Measurements from ENCODE around the gene B4GALNT3.

B4GALNT3 gene

DNA sequence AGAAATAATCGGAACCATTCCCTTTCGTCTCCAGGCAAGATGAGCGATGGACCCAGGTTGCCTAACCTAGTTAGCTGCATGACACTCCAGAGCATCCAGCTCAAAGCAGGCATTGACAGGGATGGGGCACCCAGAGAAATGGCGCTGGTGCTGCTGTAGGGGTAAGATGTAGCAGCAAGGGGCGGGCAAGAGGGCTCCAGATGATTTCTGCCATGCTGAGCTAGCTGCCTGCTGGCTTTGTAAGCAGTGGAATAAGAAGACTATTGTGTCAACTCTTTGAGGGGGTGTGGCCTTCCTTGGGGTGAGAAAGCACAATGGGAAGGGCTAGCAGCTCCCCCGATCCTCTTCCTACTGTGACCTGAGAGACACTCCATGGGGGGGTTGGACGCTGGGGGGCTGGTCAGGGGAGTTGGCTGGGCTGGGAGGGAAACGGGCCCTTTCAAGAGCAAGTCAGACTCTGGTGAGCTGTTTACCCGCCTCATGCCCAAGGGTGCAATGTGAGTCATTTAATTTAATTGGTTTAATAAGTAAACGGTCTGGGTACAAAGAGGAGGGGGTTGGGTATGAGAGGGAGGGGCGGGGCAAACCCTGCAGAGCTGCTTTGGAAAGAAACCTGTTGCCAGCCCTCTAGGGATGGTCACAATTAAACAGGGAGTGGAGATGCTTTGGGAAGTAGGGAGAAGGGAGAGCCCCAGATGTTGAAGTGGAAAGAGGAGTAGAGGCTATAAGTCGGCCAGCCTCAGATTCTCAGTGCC, 50.5 kb downstream of the B4GALNT3 start:
- DNase-seq = no peak

DNA sequence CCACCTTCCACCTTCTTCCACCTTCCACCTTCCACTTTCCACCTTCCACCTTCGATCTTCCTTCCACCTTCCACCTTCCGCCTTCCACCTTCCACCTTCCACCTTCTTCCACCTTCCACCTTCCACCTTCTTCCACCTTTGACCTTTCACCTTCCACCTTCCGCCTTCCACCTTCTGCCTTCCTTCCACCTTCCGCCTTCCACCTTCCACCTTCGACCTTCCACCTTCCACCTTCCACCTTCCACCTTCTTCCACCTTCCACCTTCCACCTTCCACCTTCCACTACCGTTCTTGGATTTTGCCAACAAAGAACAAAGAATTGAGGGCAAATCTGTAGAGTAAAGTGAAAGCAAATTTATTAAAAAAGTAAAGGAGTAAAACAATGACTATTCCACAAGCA, 53.2 kb downstream of the B4GALNT3 start:
- DNase-seq = no peak

DNA sequence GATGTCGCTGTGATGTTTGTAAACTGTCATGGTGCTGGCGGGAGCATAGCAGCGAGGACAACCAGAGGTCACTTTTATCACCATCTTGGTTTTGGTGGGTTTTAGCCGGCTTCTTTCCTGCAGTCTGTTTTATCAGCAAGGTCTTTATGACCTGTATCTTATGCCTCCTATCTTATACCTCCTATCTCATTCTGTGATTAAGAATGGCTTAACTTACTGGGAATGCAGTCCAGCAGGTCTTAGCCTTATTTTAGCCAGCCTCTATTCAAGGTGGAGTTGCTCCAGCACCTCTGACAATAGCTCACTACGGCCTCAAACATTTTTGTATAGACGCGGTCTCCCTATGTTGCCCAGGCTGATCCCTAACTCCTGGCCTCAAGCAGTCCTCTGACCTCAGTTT, 53.7 kb downstream of the B4GALNT3 start:
- DNase-seq = no peak

DNA sequence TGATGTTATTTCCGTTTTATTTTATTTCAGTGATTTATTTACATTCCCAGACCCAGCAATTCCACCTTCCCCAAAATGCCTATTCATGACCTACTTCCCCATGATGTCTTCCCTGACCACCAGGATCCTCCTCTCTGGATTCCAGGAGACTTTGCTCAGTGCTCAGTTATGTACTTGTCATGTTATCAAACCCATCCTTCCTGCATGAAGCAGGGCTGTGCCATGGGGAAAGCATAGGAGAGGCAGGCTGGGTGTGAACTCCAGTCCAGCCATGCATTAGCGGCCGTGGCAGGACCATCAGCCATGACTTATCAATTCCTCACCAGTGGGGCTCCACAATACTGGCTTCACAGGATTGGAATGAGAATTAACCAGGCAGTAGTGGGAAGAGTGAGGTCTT, 57.8 kb downstream of the B4GALNT3 start:
- no peak for DNase-seq

DNA sequence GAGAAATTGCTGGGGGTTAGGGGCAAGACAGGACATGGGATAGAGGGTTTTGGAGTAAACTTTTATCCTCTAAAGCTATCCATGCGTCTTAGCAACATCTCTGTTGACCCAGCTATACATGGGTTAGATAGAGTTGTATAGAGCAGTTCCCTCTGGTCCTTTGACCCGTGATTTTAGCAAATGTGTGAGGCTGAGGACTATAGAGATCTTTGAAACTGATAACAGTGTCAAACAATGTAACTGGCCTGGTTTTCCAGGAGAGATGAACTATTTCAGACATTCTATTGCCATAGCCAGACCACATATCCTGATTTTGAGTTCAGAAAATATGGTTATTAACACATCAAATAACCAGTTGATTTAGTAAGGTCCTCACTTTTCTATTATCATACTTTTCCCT, 60.4 kb downstream of the B4GALNT3 start:
- no peak for DNase-seq

DNA sequence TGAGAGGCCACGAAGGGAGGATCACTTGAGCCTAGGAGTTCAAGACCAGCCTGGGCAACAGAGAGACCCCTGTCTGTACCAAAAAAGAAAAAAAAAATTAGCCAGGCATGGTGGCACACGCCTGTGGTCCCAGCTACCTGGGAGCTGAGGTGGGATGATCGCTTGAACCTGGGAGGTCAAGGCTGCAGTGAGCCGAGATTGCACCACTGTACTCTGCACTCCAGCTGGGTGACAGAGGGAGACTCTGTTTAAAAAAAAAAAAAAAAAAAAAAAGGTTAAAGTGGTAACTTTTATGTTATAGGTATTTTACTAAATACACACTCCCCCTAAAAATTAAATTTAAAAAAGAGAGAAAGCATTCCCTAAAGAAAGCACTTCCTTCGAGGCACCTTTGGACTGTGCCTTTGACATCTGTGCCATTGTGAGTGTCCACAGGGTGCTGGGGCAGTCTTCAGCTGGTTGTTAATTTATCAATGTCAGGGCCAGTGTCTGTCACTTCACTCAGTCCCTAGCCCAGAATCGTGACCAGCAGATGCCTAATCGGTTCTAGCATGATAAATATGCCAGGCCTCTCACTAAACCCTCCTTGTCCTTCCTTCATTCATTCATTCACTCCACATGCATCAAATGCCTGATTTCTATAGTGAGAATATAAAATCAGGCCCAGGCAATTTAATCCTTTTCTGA, 63.1 kb downstream of the B4GALNT3 start:
- no peak for DNase-seq

DNA sequence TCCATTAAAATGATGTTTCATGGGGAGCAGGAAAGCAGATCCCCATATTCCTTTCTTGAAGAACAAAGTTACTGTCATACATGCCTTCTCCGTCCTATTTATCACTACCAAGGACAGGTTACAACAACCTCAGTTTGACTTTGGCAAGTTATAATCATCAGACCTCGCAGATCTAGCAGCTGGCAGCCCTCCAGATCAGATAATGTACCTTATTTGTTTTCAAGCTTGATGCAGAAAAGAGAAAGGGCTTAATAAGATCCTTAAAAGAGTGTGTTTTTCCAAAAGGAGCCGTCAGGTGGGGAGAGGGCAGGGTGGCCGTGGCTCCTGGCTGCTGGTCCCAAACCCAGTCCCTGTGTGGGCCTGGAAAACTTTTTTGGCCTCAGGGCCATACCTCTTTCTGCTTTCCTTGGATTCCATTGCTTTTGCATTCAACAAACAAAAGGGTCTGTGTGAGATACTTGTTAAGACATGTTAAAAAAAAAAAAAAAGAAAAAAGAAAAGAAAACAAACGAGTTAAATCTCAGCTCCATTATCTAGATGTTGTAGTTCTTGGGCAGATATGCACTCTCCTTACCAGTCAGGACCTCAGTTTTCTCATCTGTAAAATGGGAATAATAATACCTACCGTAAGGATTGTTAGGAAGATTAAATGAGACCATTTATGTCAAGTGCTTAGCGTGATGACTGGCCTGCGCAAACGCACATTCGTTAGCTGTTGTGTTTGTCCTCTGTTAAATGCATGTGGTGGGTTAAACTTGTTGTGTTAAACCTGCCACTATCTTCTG, 64.6 kb downstream of the B4GALNT3 start:
- no peak for DNase-seq

DNA sequence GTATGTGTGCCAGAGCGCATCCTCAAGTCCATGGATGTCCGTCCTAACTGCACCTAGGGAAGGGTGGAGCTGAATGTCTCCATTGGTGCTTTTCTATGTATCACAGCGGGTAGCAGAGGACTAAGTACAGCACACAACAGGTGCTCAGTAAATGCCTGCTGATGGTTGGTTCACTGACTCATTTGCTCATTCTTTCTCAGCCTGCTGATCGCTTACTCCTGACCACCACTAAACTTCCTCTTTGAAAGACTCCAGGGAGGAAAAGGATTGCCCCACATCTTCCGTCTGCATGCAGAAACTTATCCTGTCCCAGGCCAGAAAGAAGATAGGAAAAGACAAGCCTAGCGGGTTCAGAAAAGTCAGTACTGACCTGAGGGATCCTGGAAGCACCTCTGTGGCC, 66.3 kb downstream of the B4GALNT3 start:
- DNase-seq = no peak

DNA sequence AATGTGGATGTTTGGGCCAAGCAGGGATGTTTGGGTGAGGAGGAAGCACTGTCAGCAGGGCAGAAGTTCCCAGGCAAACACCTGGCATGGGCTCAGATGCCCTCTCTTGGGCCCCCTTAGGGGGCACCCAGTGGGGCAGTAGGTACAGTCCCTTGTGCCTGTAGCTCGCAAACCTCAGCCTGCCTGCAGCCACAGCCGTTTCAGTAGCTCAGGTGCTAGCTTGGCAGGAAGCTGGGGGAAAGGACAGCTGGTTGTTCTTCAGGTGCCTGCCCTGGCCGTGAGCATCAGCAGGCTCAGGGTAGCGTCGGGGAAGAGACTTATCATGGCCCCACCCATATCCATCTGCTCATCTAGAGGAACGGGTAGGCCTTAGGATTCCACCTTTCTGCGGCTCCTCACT, 67.5 kb downstream of the B4GALNT3 start:
- no peak for DNase-seq

DNA sequence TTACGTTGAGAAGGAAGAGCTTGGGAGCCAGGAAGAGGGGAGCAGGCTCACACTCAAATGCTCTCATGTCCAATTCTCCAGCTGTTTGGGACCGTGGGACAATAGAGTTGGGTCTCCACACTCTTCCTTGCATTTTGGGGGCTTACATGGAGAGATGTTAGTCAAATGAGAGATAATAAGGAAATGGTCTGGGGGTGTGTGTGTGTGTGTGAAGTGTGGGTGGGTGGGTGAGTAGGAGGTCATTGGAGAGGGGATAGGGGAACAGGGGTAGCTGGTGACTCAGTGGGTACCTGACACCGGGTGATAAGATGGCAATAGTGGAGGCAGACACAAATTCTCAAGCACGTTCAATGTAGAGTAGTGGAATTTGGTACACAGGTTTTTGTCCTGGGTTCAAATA, 68.0 kb downstream of the B4GALNT3 start:
- no peak for DNase-seq

DNA sequence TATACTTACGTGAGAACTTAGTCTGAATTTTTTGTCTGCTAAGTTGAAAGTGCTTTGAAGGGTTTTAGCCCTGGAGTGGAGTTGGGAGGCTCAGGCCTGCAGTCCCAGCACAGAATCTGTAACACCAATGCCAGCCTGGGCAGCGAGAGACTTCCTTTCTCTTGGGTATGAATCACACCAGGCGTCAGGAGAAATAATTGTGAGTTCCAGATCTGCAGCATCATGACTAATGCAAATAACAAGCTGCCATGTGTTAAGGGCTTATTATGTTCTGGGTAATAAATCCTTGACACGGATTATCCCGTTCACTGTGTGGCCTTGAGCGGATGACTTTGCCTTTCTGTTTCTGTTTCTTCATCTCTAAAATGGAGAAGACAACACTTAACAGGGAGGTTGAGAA, 70.6 kb downstream of the B4GALNT3 start:
- DNase-seq = no peak

DNA sequence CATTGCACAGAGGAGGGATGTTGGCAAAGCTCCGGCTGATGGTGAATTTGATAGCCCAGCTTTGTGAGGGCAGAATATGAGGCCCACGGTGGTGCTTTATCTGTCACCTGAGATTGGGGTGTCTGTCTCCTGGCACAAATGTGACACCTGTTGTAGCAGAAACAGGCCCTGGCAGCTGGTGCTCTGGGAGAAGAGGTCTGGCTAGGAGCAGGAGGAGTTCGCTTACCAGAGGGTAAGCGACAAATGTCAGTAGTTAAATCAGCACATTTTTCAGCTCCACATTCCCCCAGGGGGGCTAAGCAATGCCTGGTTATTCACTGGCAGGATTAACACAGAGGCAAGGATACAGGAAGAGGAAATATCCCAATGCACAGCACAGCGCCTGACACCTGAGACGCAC, 71.1 kb downstream of the B4GALNT3 start:
- no peak for DNase-seq

DNA sequence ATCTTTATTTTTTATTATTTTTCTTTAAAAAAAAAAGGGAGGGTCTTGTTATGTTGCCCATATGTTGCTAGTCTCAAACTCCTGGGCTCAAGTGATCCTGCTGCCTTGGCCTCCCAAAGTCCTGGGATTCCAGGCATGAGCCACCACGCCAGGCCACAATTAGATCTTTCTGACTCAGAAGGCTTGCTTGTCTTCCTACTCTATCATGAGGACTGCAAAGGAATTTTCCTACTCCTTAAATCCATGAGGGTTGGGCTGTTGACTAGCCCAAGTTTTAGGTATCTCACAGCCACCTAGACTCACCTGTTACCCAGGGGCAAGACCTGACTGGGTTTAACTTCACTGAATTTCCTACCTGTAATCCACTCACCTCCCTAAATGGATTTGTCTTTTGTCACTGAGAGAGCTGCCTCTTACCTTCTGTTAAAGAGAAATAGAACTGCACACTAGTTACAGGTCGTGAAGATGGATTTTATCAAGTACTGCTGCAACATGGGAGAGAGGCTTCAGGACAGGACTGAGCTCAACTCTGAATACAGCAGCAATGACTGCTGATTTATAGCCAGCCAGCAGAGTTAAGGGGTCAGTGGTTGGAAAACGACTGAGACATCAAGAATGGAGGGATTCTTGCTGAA, 72.3 kb downstream of the B4GALNT3 start:
- DNase-seq = no peak

DNA sequence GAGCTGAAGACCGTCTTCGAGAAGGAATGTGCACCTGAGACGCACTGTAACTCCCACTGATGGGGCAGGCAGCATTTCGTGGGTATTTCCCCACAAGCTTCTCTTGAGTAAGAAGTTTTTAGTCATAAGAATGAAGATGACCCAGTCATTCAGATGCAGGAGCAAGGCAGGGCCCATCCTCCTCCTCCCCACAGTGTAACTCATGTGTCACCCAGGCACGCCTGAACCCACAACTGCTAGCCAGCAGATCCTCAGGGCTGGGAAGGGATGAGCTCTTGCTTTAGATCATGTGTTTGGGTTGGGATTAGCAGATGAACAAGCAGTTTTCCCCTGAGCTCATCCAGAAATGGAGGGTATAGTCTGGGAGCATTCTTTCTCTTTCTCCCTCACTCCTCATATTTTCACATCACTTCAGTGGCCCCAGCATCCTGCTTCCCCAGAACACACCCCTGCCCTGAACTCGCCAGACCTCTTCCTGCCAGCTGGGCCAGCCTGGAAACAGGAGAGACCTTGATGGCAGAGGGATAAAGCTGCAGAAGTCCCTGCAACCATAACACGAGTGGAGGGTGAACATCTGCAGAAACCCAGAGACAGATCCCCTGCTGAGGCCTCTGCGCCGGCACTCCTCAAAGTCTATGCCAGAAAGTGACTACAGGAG, 73.3 kb downstream of the B4GALNT3 start:
- DNase-seq = no peak

DNA sequence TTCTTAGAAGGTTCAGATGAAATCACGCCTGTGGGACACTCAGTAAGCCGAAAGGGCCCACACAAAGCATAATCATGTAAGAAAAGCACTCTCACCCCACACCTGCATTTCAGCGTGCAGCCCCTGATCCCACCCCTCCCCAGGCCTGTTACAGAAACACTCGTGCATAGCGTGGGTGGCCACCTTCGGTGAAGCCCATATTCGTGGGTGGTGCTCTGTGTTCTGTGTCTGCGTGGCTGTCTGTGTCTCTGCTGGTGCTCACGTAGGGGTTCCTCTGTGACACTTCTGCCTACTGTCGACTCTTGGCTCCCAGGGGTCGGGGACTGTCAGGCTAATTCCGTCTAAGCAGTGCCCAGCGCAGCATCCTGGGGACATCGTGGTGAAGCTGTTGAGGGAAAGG, 74.0 kb downstream of the B4GALNT3 start:
- DNase-seq = no peak

DNA sequence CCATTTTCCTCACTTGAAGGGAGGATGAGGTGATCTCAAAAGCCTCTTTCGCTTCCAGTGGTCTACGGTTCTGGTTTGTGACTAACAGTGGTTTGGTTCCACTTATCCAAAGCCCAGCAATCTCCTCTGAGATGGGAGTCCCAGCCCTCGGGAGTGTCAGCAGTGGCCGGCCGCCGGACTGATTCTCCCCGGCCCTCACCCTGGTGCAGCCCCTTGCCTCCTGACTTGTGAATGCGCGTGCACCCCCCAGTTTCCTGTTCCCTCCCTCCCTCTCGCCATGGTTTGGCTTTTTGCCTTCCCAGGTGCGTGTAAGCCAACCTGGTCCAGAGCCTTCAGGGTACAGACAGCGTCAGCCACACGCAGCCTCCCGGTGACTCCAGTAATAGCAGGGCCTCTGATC, 74.5 kb downstream of the B4GALNT3 start:
- DNase-seq = no peak

DNA sequence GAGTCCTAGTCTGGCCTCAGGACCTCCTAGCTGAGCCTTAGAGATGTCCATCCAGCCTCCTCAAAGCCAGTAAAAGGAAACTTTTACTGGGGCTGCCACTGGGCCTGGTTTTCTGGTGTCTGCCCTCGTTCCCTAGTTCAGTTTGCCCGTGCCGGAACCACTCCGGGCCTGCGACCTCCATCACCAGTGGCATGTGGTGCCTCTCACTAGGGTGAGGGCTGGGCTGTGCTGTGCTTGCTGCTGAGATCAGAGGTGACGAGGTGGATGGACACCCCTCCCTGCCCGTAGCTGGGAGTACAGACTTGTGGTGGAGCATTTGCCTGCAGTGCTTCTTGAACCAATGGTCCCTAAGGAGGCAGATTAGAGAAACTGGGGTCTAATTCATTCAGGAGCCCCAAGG, 75.7 kb downstream of the B4GALNT3 start:
- DNase-seq = no peak

DNA sequence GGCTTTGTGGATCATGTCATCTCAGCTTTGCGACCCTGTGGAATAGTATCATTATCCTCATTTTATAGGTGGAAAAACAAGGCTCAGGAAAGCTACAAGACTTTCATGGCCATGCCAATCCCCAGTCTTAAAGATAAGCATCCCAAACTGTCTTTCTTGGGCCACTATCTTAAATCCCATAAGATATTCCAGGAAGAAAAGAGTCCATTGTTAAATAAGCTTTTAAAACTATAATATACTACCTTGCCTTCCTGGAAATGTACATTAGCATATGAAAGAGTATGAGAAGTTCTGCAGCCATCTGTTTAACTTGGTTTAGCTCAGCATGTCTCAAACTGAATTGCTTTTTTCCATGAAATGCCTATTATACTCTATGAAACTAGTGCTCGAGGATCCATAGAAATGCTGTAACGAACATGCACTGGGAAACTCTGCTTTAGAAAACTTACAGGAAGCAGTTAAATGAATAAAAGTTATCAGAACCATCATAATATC, 77.1 kb downstream of the B4GALNT3 start:
- no peak for DNase-seq

DNA sequence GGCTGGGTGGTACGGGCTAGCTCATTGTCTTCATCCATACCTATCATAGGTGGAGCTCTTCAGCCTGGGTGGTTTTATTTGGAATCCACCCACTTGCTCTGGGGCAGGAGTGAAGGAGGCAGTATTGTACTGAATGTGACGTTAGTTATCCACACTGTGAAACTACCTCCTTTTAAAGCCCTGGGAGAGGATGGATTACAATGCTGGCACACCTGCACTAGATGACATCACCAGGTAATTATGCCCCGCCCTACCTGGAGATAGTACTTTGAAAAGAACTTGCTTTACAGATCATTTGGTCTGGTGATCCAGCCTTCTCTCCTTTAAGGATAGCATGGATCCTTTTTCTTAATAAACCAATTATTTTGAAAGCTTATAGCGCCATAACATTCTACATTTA, 78.0 kb downstream of the B4GALNT3 start:
- no peak for DNase-seq

DNA sequence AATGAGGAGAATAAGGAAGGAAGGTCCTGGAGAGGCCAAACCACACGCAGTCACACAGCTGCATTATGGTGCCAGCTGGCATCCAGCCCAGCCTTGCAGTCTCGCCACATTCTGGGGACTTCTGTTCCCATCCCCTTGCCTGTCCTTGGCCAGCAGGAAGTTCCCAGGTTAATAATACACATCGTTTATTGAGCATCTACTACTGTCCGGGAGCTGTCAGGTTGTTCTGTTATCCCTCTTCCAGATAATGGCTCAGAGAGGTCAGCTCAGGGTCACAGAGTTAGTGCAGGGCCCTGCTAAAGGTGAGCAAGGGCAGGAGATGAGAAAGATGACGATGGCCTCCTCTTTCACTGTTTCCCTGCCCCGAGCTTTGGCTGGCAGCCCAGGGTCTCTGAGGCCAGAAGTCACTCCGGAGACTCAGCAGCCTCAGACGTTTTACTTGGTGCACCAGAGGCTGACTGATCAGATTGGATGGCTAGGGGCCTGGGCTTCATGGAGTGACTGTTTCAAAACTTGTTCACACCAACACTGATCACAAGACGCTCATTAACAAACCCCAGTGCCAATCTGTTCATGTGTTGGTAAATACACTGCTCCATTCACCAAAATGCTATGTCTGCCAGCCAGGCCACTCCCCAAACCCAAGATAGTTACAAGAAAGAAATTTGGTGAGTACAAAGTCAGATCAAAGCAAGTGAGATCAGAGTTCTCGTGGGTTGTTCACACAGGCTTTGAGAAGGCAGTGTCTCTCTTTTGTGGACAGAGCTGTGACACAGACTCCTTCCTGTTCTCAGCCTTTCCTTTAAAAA, 79.2 kb downstream of the B4GALNT3 start:
- no peak for DNase-seq

DNA sequence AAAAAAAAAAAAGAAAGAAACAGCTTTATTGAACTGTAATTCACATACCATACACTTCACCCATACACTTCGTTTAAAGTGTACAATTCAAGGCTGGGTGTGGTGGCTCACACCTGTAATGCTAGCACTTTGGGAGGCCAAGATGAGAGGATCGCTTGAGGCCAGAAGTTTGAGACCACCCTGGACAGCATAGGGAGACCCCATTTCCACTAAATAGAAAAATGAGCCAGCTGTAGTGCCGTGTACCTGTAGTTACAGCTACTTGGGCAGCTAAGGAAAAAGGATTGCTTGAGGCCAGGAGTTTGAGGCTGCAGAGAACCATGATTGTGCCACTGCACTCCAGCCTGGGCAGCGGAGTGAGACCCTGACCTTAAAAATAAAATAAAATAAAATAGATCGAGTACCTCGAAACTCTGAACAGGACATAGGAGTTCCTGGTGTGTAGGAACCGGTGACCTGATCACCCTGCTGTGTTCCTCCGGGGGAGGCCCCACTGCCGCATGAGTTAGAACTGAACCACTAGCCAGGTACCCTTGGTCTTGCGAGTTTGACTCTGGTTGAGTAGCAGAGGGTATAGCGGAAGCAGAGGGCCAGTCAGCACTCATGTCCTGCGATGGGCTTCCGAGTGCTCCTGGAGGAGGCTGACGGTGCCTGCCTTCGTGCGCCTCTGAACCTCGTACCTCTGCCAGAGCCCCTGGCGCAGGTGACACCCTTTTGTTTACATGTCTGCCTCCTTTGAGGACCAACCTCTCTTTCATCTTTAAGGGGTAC, 80.0 kb downstream of the B4GALNT3 start:
- DNase-seq = no peak

Data from stimulated activated CD4-positive, alpha-beta T cell treated with anti-CD3 and anti-CD28 coated beads, Interleukin-2, amount 100 ng/mL, for 24 hours (primary cell).